ENCODE data around the gene PAX5.
A peak's percentile ranks its signal among the peaks of the same experiment; 100 is the strongest.

The PAX5 gene

DNA sequence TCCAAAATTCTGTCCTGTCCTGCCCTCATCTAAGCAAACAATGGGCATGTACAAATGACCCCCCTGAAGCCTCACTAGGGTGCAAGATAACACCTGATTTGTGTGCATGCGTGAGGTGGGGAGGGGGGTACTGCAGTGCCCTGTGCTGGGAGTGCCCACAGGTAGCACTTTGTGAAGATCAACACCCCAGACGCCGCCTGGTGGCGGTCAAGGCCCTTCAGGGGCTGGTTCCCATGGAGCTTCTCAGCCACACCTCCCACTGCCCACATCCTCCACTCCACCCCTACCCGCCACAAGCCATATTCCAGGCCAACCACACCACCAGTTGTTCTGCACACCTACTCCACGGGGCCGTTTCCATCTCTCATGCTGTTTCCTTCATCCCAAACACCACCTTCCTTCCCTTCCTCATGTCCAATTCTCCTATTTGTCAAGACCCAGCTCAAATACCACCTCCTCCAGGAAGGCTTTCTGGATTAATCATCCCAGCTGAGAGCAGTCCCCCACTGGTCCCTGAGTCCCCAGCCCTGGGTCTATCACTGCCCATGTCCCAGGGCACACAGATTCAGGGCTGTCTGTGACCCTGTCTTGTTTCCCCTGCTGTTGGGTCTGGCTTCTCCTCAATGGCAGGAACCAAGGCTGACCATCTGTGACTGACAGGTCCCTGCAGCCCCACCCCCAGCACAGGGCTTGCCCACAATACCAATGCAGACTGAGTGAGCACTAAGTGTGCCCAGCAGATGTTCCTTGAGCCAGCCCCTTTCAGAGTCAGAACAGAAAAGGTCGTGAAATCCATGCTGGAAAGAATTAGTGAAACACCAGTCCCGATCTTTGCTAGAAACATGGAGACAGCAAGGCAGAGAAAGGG is 178.4 kb downstream of the PAX5 start:
- H3K4me1 ChIP-seq (ENCODE audit: control insufficient read depth, insufficient read depth, low read length), result no peaks in the 10 kb centered on the region
- no peak overlapping the region for H3K4me3 ChIP-seq (ENCODE audit: low read depth, low read length)
- no peaks in the 10 kb centered on the region for H3K9me3 ChIP-seq (ENCODE audit: control insufficient read depth, insufficient read depth, low read depth, low read length)
- POLR2A ChIA-PET, result interaction anchor here (0.6 kb wide), 1 partner anchor 678 kb away, joined by 3 read pairs; no protein-coding TSS in a partner anchor
- no peaks in the 10 kb centered on the region for H3K36me3 ChIP-seq (ENCODE audit: control insufficient read depth in 2 of 2, insufficient read depth in 1 of 2, low read length in 2 of 2)
- TF ChIP-seq ZNF214 (tag by site-specific recombination; IDR thresholded peaks at IDR 0.05; ENCODE audit: borderline replicate concordance), result no peak
- peak; percentile 37 for TF ChIP-seq ZFHX2 (tag by site-specific recombination; conservative IDR thresholded peaks at IDR 0.05)
- CTCF ChIA-PET, result interaction anchor here (0.7 to 2.9 kb wide), 3 partner anchors 17 to 76 kb away, joined by 3 to 23 read pairs (median 21); no protein-coding TSS in a partner anchor
- no peak overlapping the region for H3K27ac ChIP-seq (ENCODE audit: extremely low read depth, low read depth, low read length)

DNA sequence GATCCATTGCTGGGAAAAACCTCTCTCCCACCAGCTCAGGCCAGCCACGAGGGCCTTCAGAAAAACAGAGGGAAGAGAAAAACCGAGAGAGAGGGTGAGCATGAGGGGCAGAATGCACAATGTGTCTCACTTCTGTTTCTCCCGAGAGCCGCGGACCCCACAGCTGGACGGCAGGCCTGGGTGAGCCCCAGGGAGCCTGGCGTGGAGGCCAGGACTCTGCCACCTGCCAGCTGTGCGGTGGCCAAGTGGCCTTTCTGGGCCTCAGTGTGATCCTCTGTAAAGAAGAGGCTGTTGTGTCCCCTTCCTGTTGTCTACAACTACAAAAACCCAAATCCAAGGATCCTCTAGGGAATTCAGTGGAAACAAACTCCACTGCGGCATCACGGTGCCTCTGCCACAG is 179.3 kb downstream of the PAX5 start:
- POLR2A ChIA-PET, result no interaction called here
- H3K36me3 ChIP-seq (ENCODE audit: control insufficient read depth in 2 of 2, insufficient read depth in 1 of 2, low read length in 2 of 2), result no peaks in the 10 kb centered on the region
- H3K27ac ChIP-seq (ENCODE audit: extremely low read depth, low read depth, low read length), result no peak overlapping the region
- no peaks in the 10 kb centered on the region for H3K9me3 ChIP-seq (ENCODE audit: control insufficient read depth, insufficient read depth, low read depth, low read length)
- no peak overlapping the region for H3K4me3 ChIP-seq (ENCODE audit: low read depth, low read length)
- CTCF ChIA-PET, result interaction anchor here (0.6 to 2.9 kb wide), 3 partner anchors 9 to 564 kb away, joined by 4 to 21 read pairs (median 5); no protein-coding TSS in a partner anchor
- TF ChIP-seq ZNF394 (tag by site-specific recombination; IDR thresholded peaks at IDR 0.05; ENCODE audit: borderline replicate concordance), result no peak
- no peak for TF ChIP-seq ZNF223 (tag by site-specific recombination; IDR thresholded peaks at IDR 0.05)
- TF ChIP-seq REST (tag by site-specific recombination; IDR thresholded peaks at IDR 0.05), result no peak
- TF ChIP-seq SALL2 (tag by site-specific recombination; IDR thresholded peaks at IDR 0.05; ENCODE audit: borderline replicate concordance), result no peak
- no peak for TF ChIP-seq ZNF426 (tag by site-specific recombination; IDR thresholded peaks at IDR 0.05)
- no peak for TF ChIP-seq GLIS1 (tag by site-specific recombination; IDR thresholded peaks at IDR 0.05)
- TF ChIP-seq ZNF571 (tag by site-specific recombination; IDR thresholded peaks at IDR 0.05), result no peak
- TF ChIP-seq ZNF830 (tag by site-specific recombination; IDR thresholded peaks at IDR 0.05; ENCODE audit: low read depth), result no peak
- no peak for TF ChIP-seq SP3 (tag by site-specific recombination; IDR thresholded peaks at IDR 0.05)
- no peak for TF ChIP-seq KLF17 (tag by site-specific recombination; IDR thresholded peaks at IDR 0.05)
- TF ChIP-seq ZNF449 (tag by site-specific recombination; IDR thresholded peaks at IDR 0.05), result no peak
- no peak for TF ChIP-seq ZNF175 (tag by site-specific recombination; IDR thresholded peaks at IDR 0.05)
- TF ChIP-seq ZNF555 (tag by site-specific recombination; conservative IDR thresholded peaks at IDR 0.05), result no peak
- no peak for TF ChIP-seq ZXDB (tag by site-specific recombination; IDR thresholded peaks at IDR 0.05)
- TF ChIP-seq MEIS1 (CRISPR knock-in tag; IDR thresholded peaks at IDR 0.05; ENCODE audit: borderline replicate concordance), result no peak
- no peak for TF ChIP-seq ZBTB49 (tag by site-specific recombination; IDR thresholded peaks at IDR 0.05; ENCODE audit: low read depth)
- no peak for TF ChIP-seq ZNF266 (tag by site-specific recombination; IDR thresholded peaks at IDR 0.05; ENCODE audit: low read depth)
- no peaks in the 10 kb centered on the region for H3K4me1 ChIP-seq (ENCODE audit: control insufficient read depth, insufficient read depth, low read length)

Data from HEK293 (cell line).